Activated CD8-positive, alpha-beta T cell treated with anti-CD3 and anti-CD28 coated beads, Interleukin-2, amount 10 ng/mL, durations not matched to agents 7 days and 5 days (primary cell): ENCODE measurements around the gene TAOK3. TPM values are rescaled to one million over a fixed set of nuclear protein-coding genes. Genes with fewer than 3 reads are reported as not detected.
"Not testable (repeated sequence)": the region's sequence is repeated elsewhere in the genome, so short reads cannot be mapped to it uniquely, and the experiment has no call there.

Experiments used
- ATAC-seq: fragments of 150-1000 bp; cut with Tn5 transposase; one replicate; pipeline ENCODE4 v1.10.0; 2021; ENCODE audit warnings: moderate library complexity
- CTCF ChIA-PET: fragments of 350-600 bp; sonication (Branson Sonifier 250); formaldehyde crosslinking; loops from one replicate; lab custom pipeline; 2021; ENCODE audit warnings: antibody characterized with exemption; lab: Charles Lee
- POLR2A ChIA-PET: fragments of 350-600 bp; sonication (Branson Sonifier 250); formaldehyde crosslinking; loops from one replicate; lab custom pipeline; 2021; ENCODE audit warnings: antibody characterized with exemption; lab: Charles Lee
- DNase-seq: peaks from one replicate; pipeline ENCODE4 v3.0.0-alpha.2; 2020
- H3K27ac Mint-ChIP-seq: one replicate; pipeline ENCODE4 v1.8.0; 2021; ENCODE audit warnings: mild to moderate bottlenecking, mixed read lengths
- H3K27me3 Mint-ChIP-seq: one replicate; pipeline ENCODE4 v1.8.0; 2021; ENCODE audit warnings: low read depth, mixed read lengths
- H3K36me3 Mint-ChIP-seq: one replicate; pipeline ENCODE4 v1.8.0; 2021; ENCODE audit warnings: low read depth, mixed read lengths
- H3K4me1 Mint-ChIP-seq: one replicate; pipeline ENCODE4 v1.8.0; 2021; ENCODE audit warnings: low read depth, mixed read lengths
- H3K4me3 Mint-ChIP-seq: one replicate; pipeline ENCODE4 v1.8.0; 2021; ENCODE audit warnings: mild to moderate bottlenecking, mixed read lengths
- H3K9me3 Mint-ChIP-seq: one replicate; pipeline ENCODE4 v1.8.0; 2022; ENCODE audit warnings: mixed read lengths; ENCODE audit not compliant: insufficient read depth
- total RNA-seq, 2 experiments: library from RNA; stranded (reverse); gene quantifications; one replicate each; pipeline ENCODE4 v1.2.3, GENCODE V29; 2021

Gene TAOK3
- total RNA-seq, 2 experiments from 2014 or later, result 57.1 to 61.4 TPM

DNA sequence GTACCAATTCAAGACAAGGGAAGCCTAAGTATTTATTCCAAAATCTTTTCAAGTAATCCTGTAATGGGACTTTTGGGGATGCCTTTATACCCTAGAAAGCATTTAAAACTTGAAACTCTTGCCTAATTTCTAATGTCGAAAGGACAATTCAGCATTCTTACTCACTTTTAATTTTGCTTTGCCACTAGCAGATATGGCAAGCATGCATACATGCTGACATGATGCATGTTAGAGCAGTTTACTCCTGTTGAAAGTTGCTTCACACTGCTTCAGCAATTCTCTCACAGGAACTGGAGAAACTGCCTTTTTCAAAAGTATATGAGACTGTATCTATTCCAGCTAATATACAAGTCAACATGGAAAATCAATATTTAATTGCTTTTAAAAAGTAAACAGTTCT is 79.9 kb downstream of the TAOK3 start:
- Mint-ChIP-seq H3K9me3 (no peaks in the 10 kb centered on the region), H3K4me3 (no peak overlapping the region), H3K27ac (no peak overlapping the region), H3K4me1 (peaks cover 3% of the 10 kb centered on the region), H3K27me3 (no peaks in the 10 kb centered on the region), H3K36me3 (peaks cover 20% of the 10 kb centered on the region)
- ATAC-seq (no peak), DNase-seq (no peak)
- CTCF ChIA-PET, result no interaction called here
- POLR2A ChIA-PET, result no interaction called here

DNA sequence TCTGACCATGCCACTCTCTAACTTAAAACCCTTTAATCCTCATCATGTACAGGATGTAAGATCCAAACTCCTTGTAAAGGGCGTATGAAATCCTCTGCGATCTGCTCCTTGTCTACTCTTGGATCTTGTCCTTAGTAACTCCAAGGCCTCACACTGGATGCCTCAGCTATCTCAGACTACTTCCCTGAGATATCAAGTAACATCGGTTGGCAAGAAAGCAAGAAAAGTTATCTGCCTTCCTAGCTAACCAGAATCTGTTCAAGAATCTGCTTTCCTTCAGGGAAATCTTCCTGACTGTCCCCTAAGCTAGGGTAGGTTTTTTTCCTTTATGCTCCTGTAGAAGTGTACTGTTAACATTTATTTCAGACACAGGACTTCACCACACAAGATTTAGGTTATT is 82.6 kb downstream of the TAOK3 start:
- Mint-ChIP-seq H3K36me3 (peaks cover 26% of the 10 kb centered on the region), H3K9me3 (no peaks in the 10 kb centered on the region), H3K4me1 (peaks cover 3% of the 10 kb centered on the region), H3K4me3 (no peak overlapping the region), H3K27ac (no peak overlapping the region), H3K27me3 (no peaks in the 10 kb centered on the region)
- no peak for ATAC-seq
- CTCF ChIA-PET, result no interaction called here
- no peak for DNase-seq
- POLR2A ChIA-PET, result no interaction called here

DNA sequence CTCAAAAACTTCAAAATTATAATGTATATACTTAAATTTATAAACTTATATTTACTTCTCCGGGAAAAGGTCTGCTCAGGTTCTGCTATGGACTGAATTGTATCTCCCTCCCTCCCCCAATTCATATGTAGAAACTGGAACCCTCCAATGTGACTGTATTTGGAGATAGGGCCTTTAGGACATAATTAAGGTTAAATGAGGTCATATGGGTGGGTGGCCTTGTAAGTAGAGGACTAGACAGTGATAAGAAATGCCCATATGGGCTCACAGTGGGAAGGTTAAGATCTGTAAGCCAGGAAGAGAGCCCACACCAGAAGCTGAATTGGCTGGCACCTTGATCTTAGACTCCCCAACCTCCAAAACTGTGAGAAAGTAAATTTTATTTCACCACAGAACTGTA is 84.5 kb downstream of the TAOK3 start:
- DNase-seq (no peak), ATAC-seq (no peak)
- ChIA-PET POLR2A (no interaction called here), CTCF (no interaction called here)
- no peaks in the 10 kb centered on the region for H3K27me3 Mint-ChIP-seq
- no peak overlapping the region for H3K27ac Mint-ChIP-seq
- no peaks in the 10 kb centered on the region for H3K9me3 Mint-ChIP-seq
- peaks cover 3% of the 10 kb centered on the region for H3K4me1 Mint-ChIP-seq
- H3K4me3 Mint-ChIP-seq, result no peak overlapping the region
- peaks cover 28% of the 10 kb centered on the region for H3K36me3 Mint-ChIP-seq

GRCh38 chr12:118287728-118288127 is 85.0 kb downstream of the TAOK3 start:
- POLR2A ChIA-PET, result no interaction called here
- CTCF ChIA-PET, result no interaction called here
- Mint-ChIP-seq H3K27ac (no peak overlapping the region), H3K9me3 (no peaks in the 10 kb centered on the region), H3K27me3 (no peaks in the 10 kb centered on the region), H3K4me3 (no peak overlapping the region), H3K36me3 (peaks cover 29% of the 10 kb centered on the region), H3K4me1 (peaks cover 3% of the 10 kb centered on the region)
- no peak for DNase-seq
- no peak for ATAC-seq

GRCh38 chr12:118282767-118283166 is 89.9 kb downstream of the TAOK3 start:
- H3K36me3 Mint-ChIP-seq, result peaks cover 48% of the 10 kb centered on the region
- H3K27me3 Mint-ChIP-seq, result no peaks in the 10 kb centered on the region
- no peak overlapping the region for H3K4me3 Mint-ChIP-seq
- no peak for DNase-seq
- no peak for ATAC-seq
- POLR2A ChIA-PET, result no interaction called here
- CTCF ChIA-PET, result interaction anchor here (1.1 to 1.5 kb wide), 2 partner anchors 32 to 96 kb away, joined by 3 to 4 read pairs; no protein-coding TSS in a partner anchor
- H3K4me1 Mint-ChIP-seq, result no peaks in the 10 kb centered on the region
- H3K27ac Mint-ChIP-seq, result no peak overlapping the region
- H3K9me3 Mint-ChIP-seq, result no peaks in the 10 kb centered on the region

GRCh38 chr12:118278288-118278687 is 94.4 kb downstream of the TAOK3 start:
- CTCF ChIA-PET, ATAC-seq, H3K4me3 Mint-ChIP-seq, POLR2A ChIA-PET, H3K27ac Mint-ChIP-seq, H3K27me3 Mint-ChIP-seq, DNase-seq, H3K9me3 Mint-ChIP-seq, H3K4me1 Mint-ChIP-seq: not testable (repeated sequence)
- H3K36me3 Mint-ChIP-seq, result peaks cover 38% of the 10 kb centered on the region

GRCh38 chr12:118274066-118274465 is 98.6 kb downstream of the TAOK3 start:
- ChIA-PET POLR2A (no interaction called here), CTCF (interaction anchor here (0.7 to 1.5 kb wide), 4 partner anchors 10 to 102 kb away, joined by 3 to 4 read pairs (median 3); partner anchors contain the start of gene SUDS3)
- H3K36me3 Mint-ChIP-seq, result peaks cover 12% of the 10 kb centered on the region
- no peaks in the 10 kb centered on the region for H3K9me3 Mint-ChIP-seq
- H3K4me3 Mint-ChIP-seq, result peak overlapping the region; percentile 40
- H3K27ac Mint-ChIP-seq, result peak overlapping the region; percentile 28
- DNase-seq (no peak), ATAC-seq (no peak)
- no peaks in the 10 kb centered on the region for H3K27me3 Mint-ChIP-seq
- peaks cover 4% of the 10 kb centered on the region for H3K4me1 Mint-ChIP-seq

- POLR2A ChIA-PET, result no interaction called here
- ATAC-seq (no peak), DNase-seq (no peak)
- H3K9me3 Mint-ChIP-seq, result no peaks in the 10 kb centered on the region
- peaks cover 4% of the 10 kb centered on the region for H3K4me1 Mint-ChIP-seq
- no peak overlapping the region for H3K4me3 Mint-ChIP-seq
- no peak overlapping the region for H3K27ac Mint-ChIP-seq
- CTCF ChIA-PET, result no interaction called here
- no peaks in the 10 kb centered on the region for H3K27me3 Mint-ChIP-seq
- H3K36me3 Mint-ChIP-seq, result peaks cover 4% of the 10 kb centered on the region
Observed at GRCh38 chr12:118271770-118272417, 100.8 kb downstream of the TAOK3 start.

DNA sequence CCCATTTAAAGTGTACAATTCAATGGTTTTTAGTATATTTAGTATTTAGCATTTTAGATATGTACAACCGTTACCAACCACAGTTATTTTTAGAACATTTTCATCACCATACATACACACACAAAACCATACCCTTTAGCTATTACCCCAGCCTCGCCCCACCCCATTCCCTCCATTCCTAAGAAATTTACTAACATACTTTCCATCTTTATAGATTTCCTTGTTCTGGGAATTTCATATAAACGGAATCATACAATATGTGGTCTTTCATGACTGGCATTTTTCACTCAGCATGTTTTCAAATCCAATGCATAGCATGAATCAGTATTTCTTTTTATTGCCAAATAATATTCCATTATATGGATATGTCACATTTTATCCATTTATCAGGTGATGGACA is 101.5 kb downstream of the TAOK3 start:
- Mint-ChIP-seq H3K27me3 (no peaks in the 10 kb centered on the region), H3K27ac (no peak overlapping the region), H3K4me3 (no peak overlapping the region), H3K9me3 (no peaks in the 10 kb centered on the region), H3K36me3 (peaks cover 3% of the 10 kb centered on the region), H3K4me1 (peaks cover 4% of the 10 kb centered on the region)
- ATAC-seq (no peak), DNase-seq (no peak)
- CTCF ChIA-PET, result no interaction called here
- POLR2A ChIA-PET, result no interaction called here

- POLR2A ChIA-PET, result no interaction called here
- Mint-ChIP-seq H3K4me1 (peaks cover 4% of the 10 kb centered on the region), H3K27ac (no peak overlapping the region), H3K9me3 (no peaks in the 10 kb centered on the region), H3K4me3 (no peak overlapping the region), H3K36me3 (peaks cover 4% of the 10 kb centered on the region), H3K27me3 (no peaks in the 10 kb centered on the region)
- DNase-seq, result no peak
- ATAC-seq, result no peak
- CTCF ChIA-PET, result no interaction called here
Observed at GRCh38 chr12:118269806-118270205, 102.9 kb downstream of the TAOK3 start.

DNA sequence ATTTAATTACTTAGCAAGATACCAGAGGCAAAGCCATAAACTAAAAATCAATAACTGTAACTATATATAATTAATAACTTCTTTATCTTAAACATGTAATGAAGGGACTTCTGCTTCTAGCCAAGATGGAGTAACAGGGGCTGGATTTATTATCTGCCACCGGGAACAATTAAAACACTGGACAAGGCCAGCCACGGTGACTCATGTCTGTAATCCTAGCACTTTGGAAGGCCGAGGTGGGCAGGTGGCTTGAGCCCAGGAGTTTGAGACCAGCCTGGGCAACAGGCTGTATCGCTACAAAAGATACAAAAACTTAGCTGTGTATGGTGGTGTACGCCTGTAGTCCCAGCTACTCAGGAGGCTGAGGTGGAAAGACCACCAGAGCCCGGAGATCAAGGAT is 113.6 kb downstream of the TAOK3 start:
- CTCF ChIA-PET, result interaction anchor here (1.4 kb wide), 1 partner anchor 117 kb away, joined by 3 read pairs; no protein-coding TSS in a partner anchor
- H3K36me3 Mint-ChIP-seq, result peaks cover 42% of the 10 kb centered on the region
- no peak for DNase-seq
- H3K9me3 Mint-ChIP-seq, result no peaks in the 10 kb centered on the region
- POLR2A ChIA-PET, result no interaction called here
- no peak overlapping the region for H3K4me3 Mint-ChIP-seq
- H3K27me3 Mint-ChIP-seq, result no peaks in the 10 kb centered on the region
- no peaks in the 10 kb centered on the region for H3K4me1 Mint-ChIP-seq
- no peak overlapping the region for H3K27ac Mint-ChIP-seq
- ATAC-seq, result no peak

DNA sequence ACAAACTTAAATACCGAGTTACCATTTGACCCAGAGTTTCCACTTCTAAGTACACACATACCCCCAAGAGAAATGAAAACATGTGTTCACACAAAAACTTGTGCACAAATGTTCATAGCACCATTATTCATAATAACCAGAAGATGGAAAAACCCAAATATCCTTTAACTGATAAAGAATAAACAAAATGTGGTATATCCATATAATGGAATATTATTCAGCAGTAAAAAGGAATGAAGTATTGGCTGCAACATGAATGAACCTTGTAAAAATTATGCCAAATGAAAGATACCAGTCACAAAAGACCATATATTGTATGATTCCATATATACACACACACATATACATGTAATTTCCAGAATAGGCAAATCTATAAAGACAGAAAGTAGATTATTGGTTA is 116.4 kb downstream of the TAOK3 start:
- CTCF ChIA-PET, result no interaction called here
- H3K27me3 Mint-ChIP-seq, result no peaks in the 10 kb centered on the region
- DNase-seq (no peak), ATAC-seq (no peak)
- peaks cover 38% of the 10 kb centered on the region for H3K36me3 Mint-ChIP-seq
- POLR2A ChIA-PET, result no interaction called here
- H3K27ac Mint-ChIP-seq, result no peak overlapping the region
- H3K4me1 Mint-ChIP-seq, result no peaks in the 10 kb centered on the region
- H3K9me3 Mint-ChIP-seq, result no peaks in the 10 kb centered on the region
- no peak overlapping the region for H3K4me3 Mint-ChIP-seq
